GM19099 (cell line): Measurements from ENCODE around the gene ZNF438.

Experiments
- POLR2A ChIP-seq: IDR thresholded peaks from 3 replicates; pipeline ENCODE4 v1.6.1; 2011; ENCODE audit warnings: low read depth; ENCODE audit not compliant: insufficient read length; ENCODE audit errors: extremely low read depth

Gene ZNF438

GRCh38 chr10:30987463-30987862 is 44.2 kb downstream of the ZNF438 start:
- no peak for TF ChIP-seq POLR2A

- no peak for TF ChIP-seq POLR2A
Observed at GRCh38 chr10:30986053-30986555, 45.6 kb downstream of the ZNF438 start.

DNA sequence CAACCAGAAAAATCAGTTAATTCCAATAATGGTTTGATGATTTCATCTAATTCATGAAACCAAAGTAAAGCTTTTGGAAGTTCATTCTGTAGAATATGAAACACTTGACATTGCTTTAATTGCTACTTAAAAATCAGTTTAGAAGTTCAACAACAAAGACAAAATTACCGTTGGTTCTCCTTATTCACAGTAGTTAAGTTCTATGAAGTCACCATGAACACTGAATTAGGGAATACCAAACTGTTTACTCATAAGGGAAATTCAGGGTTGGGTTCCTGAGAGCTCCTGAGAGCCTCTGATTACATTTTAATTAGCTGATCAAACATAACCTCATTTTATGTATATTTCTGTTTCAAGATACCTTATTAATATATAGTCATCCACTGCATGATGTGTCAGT is 46.2 kb downstream of the ZNF438 start:
- no peak for TF ChIP-seq POLR2A

GRCh38 chr10:30984563-30985328 is 46.9 kb downstream of the ZNF438 start:
- TF ChIP-seq POLR2A: no peak

DNA sequence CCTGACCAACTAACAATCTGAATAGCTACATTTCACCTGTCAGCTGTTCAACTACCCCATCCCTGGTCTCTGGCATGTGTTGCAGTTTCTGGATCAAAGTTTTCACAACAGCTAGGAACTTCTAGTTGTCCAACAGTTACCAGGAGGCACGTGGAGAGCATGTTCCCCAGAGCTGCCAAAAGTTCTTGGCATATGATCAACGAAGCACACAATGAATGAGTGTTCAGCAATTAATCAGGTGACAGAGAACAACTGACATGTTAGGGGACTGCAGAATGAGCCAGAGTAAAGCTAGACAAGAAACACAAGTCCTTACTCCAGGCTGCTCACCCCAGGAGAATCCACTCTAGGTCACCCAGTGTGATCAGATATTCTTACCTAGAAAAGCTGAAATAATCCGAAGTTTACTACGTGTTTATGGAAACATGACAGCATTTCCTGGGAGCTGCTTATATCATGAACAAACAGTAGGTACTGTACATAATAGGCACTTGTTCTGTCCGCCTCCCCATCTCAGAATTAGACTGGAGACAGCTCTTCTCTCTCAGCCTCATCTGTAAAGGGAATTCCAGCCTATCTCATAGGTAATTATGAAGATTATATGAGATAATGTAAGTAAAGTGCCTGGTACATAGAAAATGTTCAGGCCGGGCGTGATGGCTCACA is 50.6 kb downstream of the ZNF438 start:
- TF ChIP-seq POLR2A: no peak

DNA sequence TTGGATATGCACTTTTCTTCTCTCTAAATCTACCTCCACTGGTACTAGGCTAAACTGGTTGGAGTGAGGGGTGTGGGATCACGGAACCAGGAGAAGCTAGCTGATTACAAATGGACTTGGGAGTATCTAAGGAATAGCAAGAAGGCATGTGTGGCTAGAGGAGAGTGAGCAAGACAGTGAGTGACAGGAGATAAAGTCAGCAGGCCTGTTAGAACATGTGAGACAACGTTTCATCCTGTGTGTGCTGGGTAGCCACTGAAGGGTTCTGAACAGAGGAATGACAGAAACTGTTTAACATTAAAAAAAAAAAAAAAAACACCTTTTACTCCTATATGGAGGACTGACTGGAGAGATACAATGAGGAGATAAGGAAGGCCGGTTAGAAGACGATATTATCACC is 51.7 kb downstream of the ZNF438 start:
- no peak for TF ChIP-seq POLR2A

- TF ChIP-seq POLR2A: no peak
Observed at GRCh38 chr10:30978843-30979242, 52.8 kb downstream of the ZNF438 start.

- TF ChIP-seq POLR2A: no peak
Observed at GRCh38 chr10:30977385-30977784, 54.3 kb downstream of the ZNF438 start.

DNA sequence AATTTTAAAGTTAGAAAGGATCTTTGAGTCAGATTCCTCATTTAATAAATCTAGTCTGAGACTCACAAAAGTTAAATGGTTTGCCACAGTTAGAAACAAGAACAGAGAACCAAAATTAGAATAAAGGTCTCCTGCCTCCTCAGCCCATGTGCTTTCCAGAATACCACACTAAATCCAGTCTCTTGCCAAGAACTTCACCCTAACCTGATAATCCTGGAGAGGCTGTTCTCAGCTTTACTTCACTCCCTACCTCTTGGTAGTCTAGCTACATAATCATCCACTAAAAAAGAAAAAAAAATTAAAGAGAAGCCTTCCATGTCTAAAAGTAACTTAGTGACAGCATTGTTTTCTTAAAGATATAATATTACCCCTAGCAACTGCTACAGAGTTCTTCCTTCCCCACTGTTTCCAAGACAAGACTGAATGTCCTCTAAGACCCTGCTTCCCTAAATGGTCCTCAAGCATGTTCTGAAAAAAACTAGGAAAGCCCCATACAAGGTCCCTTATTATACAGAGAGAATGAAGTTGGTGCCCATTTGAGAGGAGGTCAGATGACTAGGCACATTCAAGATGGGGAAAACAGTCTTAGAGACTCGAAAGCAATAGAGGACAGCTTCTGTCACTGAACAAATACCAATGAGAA is 56.8 kb downstream of the ZNF438 start:
- no peak for TF ChIP-seq POLR2A

DNA sequence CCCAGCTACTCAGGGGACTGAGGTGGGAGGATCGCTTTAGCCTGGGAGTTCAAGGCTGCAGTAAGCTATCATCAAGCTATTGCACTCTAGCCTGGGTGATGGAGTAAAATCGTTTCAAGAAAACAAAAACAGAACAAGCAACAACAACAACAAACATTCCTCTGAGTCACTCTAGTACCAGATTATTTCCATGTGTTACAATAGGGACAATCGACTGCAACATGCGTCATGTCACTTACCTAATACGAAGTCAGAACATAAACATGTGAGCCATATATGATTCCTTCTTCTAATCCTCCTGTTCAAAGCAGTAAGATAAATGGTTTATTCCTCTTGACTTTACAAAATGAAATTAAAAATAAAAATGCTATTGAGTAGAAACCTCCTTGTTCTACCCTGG is 57.3 kb downstream of the ZNF438 start:
- no peak for TF ChIP-seq POLR2A

- no peak for TF ChIP-seq POLR2A
Observed at GRCh38 chr10:30973737-30974136, 57.9 kb downstream of the ZNF438 start.

- TF ChIP-seq POLR2A: no peak
Observed at GRCh38 chr10:30970760-30971460, 60.8 kb downstream of the ZNF438 start.

DNA sequence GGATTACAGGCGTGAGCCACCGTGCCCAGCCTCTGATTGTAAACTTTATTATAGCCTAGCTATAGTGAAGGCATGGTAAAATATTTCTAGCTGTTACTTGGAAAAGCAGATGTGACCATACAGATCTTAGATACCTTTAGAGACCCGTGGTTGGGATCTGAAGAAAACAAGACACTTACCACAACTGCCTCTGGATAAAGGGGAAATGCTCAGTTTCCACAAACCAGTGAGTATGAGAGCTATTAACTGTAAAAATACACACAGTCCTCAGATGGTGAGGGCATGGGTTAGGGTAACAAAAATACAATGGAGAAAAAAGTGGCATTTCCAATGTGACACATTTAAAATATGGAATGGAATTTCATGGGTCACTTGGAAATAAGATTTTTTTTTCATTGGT is 63.0 kb downstream of the ZNF438 start:
- no peak for TF ChIP-seq POLR2A

DNA sequence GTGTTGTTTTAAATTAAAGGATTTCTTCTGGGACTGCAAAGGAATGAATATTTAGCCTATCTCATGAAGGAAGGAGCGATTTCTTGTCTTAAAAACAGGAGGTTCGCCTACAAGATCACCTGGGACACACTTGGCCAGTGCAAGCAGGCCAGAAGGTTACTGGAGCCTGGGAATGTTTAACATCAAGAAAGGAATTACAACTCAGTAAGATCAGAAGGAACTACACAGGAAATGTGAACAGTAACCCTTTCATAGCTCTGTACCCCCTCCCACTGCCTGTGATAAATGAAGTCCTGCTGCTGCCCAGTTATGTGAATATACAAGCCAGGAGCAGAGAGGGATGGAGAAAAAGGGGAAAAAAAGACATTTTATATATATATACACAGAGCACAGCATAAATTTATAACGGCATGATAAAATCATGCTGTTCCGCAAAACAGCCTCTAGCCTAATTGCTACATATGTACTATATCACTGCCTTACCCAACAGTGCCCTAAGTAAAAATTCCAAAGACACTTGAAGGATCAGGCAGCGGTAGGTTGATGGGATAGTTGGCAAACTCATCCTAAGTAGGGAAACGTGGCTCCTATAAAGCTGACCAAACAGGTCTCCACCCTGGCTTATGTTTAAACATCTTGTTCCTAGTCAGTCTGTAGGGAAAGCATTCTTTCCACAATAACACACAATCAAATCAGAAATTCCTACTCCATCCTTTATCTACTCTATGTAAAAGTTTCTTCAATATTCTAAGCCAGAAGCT is 63.8 kb downstream of the ZNF438 start:
- no peak for TF ChIP-seq POLR2A
